LNCaP clone FGC (cell line): Measurements from ENCODE around the gene ZNF735.
"Not testable (repeated sequence)": the region's sequence is repeated elsewhere in the genome, so short reads cannot be mapped to it uniquely, and the experiment has no call there.

Experiments used
- DNase-seq: peaks from one replicate; pipeline ENCODE4 v3.0.0-alpha.2; 2011; ENCODE audit warnings: low read depth
- H3K4me3 ChIP-seq: 2 replicates; pipeline ENCODE4 v1.5.1; 2011; ENCODE audit warnings: mild to moderate bottlenecking, low read depth, low read length, control low read depth
- TF ChIP-seq, protein P1 (sequence below): IDR thresholded peaks from 2 replicates; pipeline ENCODE4 v1.5.1; 2012; ENCODE audit warnings: mild to moderate bottlenecking; ENCODE audit not compliant: control insufficient read depth, insufficient read depth; ENCODE audit errors: extremely low read depth

Gene ZNF735

DNA sequence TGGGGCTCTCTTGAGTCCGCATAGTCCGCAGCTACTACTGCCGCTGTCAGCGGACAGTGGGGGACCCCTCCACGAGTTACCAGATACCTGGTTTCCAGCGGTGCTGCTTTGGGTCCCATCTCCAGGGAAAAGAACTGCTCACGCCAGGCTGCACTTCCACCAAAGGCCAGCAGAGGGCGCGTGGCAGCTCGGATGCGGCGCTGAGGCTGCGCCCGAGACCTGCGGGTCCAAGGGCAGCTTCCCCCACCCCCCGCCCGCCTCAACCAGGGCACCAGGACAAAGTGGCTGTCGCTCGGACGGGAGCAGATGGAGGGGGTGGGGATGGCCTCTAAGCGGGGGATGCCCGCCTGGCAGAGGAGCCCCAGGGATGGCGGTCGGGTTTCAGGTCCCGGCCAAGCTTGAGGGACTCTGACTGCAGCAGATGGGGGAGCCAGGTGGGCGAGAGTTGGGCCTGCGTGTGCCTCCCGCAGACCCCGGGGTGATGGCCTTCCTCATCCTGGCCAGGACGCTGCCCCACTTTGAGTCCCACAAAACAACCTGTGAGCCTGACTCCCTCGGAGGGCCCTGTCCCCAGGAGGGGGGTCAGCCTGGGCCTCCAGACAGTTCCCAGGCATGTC, 23.8 kb upstream of the ZNF735 start:
- TF ChIP-seq, protein P1, sequence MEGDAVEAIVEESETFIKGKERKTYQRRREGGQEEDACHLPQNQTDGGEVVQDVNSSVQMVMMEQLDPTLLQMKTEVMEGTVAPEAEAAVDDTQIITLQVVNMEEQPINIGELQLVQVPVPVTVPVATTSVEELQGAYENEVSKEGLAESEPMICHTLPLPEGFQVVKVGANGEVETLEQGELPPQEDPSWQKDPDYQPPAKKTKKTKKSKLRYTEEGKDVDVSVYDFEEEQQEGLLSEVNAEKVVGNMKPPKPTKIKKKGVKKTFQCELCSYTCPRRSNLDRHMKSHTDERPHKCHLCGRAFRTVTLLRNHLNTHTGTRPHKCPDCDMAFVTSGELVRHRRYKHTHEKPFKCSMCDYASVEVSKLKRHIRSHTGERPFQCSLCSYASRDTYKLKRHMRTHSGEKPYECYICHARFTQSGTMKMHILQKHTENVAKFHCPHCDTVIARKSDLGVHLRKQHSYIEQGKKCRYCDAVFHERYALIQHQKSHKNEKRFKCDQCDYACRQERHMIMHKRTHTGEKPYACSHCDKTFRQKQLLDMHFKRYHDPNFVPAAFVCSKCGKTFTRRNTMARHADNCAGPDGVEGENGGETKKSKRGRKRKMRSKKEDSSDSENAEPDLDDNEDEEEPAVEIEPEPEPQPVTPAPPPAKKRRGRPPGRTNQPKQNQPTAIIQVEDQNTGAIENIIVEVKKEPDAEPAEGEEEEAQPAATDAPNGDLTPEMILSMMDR = peak; percentile 47
- DNase-seq = no peak
- no peak overlapping the region for H3K4me3 ChIP-seq

DNA sequence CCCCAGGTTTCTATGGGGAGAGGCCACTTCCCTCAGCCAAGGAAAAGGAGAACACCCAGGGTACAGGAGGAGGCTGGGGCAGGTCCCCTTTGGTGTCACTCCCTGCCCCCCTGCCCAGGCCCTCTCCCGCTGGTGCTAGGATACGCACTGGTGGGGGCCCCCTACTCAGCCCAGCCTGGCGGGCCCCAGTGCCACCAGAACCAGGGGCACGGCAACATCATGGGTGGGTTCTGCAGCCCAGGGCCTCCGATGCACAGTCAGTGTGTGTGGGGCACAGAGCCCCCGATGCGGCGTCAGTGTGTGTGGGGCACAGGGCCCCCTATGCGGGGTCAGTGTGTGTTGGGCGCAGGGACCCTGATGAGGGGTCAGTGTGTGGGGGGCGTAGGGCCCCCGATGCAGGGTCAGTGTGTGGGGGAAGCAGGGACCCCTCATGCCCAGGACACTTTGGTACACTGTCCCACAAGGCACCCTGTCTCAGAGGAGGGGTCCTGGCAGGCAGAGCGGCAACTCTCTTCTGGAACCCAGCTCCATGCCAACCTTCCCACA, 23.1 kb upstream of the ZNF735 start:
- H3K4me3 ChIP-seq = no peak overlapping the region
- TF ChIP-seq, protein P1 = no peak
- DNase-seq = no peak

DNA sequence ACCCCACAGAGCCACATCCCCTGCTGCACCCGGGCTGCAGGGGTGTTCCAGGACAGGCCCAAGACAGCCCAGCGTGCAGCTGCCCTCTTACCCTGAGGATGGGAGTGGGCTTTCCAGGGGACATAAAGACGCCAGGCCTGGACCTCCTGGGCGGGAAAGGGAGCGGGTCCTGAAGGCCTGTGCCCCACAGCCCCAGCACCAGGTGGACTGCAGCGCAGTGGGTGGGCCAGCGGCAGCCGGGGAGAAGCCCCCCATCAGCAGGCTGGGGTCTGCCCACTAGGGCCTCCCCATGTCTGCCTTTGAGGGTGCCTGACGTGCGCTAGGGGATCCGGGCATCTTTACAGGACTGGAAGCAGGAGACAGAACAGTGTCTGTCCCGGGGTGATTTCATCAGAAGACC, 22.6 kb upstream of the ZNF735 start:
- no peak overlapping the region for H3K4me3 ChIP-seq
- TF ChIP-seq, protein P1 = no peak
- DNase-seq = no peak

DNA sequence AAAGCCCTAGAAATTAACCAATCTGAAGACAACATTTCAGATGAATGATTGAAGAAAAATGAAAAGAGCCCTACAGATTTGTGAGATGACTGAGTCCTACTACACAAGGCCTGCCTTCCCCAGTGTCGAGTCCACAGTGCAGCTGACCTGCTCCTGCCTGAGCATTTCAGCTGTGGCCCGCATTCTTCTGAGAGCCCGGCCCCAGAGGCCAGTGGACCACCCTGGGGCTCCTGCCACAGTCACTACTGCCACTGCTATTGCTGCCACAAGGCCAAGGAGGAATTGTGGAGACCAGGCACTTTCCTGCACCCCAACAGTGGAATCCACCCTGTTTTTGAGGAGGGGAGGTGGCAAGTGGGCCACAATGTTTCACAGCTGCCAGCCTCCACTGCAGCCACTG, 19.6 kb upstream of the ZNF735 start:
- H3K4me3 ChIP-seq = no peak overlapping the region
- DNase-seq = no peak
- TF ChIP-seq, protein P1 = no peak

DNA sequence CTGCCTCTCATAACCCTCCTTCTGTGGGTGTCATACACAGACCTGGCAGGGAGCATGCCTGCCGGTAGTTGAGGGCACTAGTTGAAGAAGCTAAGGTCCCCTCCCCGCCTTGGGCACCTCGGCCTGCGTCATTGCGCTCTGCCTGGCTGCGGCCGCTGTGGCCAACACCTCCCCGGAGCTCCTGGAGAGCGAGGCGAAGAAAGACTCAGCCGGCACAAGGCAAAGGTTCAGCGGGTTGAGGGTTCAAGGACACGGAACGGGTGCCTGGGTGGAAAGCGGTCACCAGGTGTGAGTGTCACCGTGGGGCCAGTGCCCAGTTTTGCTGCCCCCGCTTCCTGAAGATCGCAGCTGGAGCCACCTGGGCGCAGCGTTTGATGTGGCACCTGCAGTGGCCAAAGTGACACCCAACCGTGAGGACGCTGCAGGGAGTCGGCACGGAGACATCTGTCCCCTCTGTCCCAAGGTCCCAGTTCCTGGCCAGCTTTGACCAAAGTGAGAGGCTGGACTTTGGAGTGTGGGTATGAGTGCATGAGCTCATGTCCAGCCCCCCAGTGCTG, 14.8 kb upstream of the ZNF735 start:
- no peak for DNase-seq
- H3K4me3 ChIP-seq = no peak overlapping the region
- TF ChIP-seq, protein P1 = no peak

DNA sequence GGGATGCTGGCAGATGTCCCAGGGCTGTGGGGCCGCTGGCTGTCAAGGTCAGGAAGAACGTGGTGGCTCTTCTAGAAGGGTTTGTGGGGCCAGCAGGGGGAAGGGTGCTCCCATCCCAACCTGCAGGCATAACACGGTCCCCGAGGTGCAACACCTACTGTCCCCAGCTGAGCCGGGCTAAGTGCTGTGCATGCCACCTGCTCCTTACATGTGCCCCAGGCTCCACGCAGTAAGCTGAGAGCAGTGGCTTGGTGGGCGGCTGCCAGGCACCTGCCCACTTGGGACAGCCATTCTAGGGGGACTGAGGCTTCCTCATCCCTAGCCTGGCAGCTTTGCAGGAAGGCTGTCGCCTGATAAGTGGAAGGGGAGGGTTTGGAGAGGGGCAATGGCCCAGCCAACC, 14.2 kb upstream of the ZNF735 start:
- DNase-seq = no peak
- TF ChIP-seq, protein P1 = no peak
- no peak overlapping the region for H3K4me3 ChIP-seq

DNA sequence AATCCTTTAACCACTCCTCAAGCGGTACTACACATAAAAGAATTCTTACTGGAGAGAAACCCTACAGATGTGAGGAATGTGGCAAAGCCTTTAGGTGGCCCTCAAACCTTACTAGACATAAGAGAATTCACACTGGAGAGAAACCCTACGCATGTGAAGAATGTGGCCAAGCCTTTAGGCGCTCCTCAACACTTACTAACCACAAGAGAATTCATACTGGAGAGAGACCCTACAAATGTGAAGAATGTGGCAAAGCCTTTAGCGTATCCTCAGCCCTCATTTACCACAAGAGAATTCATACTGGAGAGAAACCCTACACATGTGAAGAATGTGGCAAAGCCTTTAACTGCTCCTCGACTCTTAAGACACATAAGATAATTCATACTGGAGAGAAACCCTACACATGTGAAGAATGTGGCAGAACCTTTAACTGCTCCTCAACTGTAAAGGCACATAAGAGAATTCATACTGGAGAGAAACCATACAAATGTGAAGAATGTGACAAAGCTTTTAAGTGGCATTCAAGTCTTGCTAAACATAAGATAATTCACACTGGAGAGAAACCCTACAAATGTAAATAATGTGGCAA, 12.8 kb downstream of the ZNF735 start:
- not testable (repeated sequence) for DNase-seq, H3K4me3 ChIP-seq
